NT2/D1 (cell line): ENCODE measurements around the gene LZTFL1.

ENCODE experiments used
- SUZ12 ChIP-seq: IDR thresholded peaks from 2 replicates; pipeline ENCODE4 v1.6.1; 2011; ENCODE audit not compliant: insufficient read length, insufficient read depth; ENCODE audit errors: extremely low read depth
- YY1 ChIP-seq: IDR thresholded peaks from 2 replicates; pipeline ENCODE4 v1.6.1; 2011; ENCODE audit not compliant: insufficient read length, insufficient read depth
- ZNF274 ChIP-seq: IDR thresholded peaks from 2 replicates; pipeline ENCODE4 v1.6.1; 2011; ENCODE audit warnings: mild to moderate bottlenecking, low read depth, low read length

- no peak for TF ChIP-seq ZNF274
- TF ChIP-seq SUZ12: no peak
- TF ChIP-seq YY1: no peak
Observed at GRCh38 chr3:45869638-45870037, 27.7 kb upstream of the LZTFL1 start.
